Testis (tissue), 2 donors: ENCODE results near the gene C10orf67.

ENCODE experiments used
- POLR2A ChIP-seq: fragments of 450-650 bp; IDR thresholded peaks from one replicate; pipeline ENCODE4 v1.6.1; 2017; ENCODE audit warnings: antibody characterized with exemption, mild to moderate bottlenecking, moderate library complexity
- TF ChIP-seq, protein P1 (sequence below), 3 experiments: fragments of 450-650 bp in 2 of 3; fragments of 200-600 bp in 1 of 3; sonication (generic) in 1 of 3; IDR thresholded peaks; one replicate each; pipeline ENCODE4 v1.5.1; 2016 to 2019; ENCODE audit warnings: antibody characterized with exemption in 3 of 3, mild to moderate bottlenecking in 2 of 3, moderate library complexity in 1 of 3

DNA sequence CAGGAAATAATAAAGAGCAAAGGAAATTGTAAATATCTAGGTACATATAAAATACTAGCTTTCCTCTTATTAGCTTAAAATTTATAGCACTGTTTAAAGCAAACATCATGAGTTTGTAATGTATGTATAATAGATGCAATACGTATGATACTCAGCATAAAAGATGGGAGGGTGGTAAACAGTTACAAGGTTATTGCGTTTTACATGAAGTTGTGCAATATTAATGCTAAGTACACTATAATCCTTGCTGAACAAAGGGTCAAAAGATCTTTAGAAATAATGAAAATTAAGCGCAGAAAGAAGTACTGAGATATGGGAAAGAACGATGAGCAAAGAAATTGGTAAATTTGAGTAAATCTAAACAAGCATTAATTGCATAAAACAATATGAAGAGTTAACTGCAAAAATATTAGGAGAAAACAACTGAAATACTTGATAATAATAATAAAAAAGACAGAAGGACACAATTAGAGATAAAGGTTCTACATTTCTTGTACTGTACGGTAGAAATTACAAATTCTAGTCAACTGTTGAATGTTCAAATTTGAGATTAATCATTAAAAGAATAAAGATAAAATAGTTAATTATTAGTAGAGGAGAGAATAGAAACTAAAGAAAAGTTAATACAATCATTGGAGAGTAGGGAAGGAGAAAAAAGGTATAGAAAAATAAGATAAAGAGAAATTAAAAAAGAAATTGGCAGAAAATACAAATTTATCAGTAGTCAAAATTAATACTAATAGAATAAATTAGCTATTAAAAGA lies 17.9 kb downstream of the C10orf67 start:
- TF ChIP-seq, protein P1, sequence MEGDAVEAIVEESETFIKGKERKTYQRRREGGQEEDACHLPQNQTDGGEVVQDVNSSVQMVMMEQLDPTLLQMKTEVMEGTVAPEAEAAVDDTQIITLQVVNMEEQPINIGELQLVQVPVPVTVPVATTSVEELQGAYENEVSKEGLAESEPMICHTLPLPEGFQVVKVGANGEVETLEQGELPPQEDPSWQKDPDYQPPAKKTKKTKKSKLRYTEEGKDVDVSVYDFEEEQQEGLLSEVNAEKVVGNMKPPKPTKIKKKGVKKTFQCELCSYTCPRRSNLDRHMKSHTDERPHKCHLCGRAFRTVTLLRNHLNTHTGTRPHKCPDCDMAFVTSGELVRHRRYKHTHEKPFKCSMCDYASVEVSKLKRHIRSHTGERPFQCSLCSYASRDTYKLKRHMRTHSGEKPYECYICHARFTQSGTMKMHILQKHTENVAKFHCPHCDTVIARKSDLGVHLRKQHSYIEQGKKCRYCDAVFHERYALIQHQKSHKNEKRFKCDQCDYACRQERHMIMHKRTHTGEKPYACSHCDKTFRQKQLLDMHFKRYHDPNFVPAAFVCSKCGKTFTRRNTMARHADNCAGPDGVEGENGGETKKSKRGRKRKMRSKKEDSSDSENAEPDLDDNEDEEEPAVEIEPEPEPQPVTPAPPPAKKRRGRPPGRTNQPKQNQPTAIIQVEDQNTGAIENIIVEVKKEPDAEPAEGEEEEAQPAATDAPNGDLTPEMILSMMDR (IDR thresholded peaks at IDR 0.05) = no peak
- TF ChIP-seq POLR2A = no peak
